Activated CD4-positive, alpha-beta T cell treated with anti-CD3 and anti-CD28 coated beads for 4 hours (primary cell): ENCODE results near the gene TCHH.
A peak's percentile ranks its signal among the peaks of the same experiment; 100 is the strongest.
"Not testable (repeated sequence)": the region's sequence is repeated elsewhere in the genome, so short reads cannot be mapped to it uniquely, and the experiment has no call there.

Experiments
- DNase-seq, 2 donors: peaks; one replicate each; pipeline ENCODE4 v3.0.0-alpha.2; 2020

Gene TCHH

GRCh38 chr1:152115344-152115743 lies at the start of gene TCHH:
TSS of gene TCHH (minus strand) at chr1:152115444. CDS start at chr1:152114080, 1,364 bp downstream.
- no peak for DNase-seq

DNA sequence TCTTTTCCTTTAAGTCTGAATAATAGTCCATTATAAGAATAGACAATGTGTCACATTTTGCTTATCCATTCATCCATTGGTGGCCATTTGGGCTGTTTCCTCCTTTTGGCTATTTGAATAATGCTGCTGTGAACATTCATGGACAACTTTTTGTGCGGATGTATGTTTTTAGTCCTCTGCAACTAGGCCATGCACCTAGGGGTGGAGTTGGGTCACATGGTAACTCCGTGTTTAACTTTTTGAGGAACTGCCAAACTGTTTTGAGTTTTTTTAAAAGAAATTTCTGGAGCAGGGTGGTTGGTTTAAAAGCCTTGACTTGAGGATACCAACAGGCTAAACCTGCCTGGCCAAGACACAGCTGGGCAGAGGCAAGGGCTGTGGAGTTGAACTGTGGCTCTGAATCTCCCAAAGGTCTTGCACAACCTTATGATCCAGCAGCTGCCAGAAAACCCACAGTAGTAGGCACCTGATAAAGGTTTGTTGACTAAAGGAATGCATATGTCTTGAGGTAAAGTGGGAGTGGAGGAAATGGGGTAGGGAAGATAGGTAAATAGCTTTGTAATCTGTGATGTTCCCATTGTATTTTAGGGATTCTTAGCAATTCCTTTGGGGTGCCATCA lies 49.4 kb upstream of the TCHH start:
- DNase-seq: no peak

GRCh38 chr1:152162792-152163463 lies 47.7 kb upstream of the TCHH start:
- no peak for DNase-seq

DNA sequence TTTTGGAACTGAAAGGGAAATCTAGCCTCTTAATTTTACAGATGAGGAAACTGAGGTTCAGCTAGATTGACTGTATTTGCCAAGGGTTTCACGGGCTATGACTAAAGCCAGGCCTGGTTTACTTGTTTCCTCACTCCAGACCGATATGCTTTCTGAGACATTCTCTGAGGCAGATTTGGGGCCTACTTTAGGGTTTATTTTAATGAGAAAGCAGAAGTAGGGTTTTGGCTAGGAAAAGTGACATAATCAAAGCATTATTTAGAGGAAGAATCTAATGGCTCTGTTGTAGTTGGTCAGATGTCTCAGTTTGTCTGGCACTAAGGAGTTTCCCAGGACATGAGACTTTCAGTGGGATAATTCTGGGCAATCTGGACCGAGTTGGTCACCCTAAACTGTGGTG lies 45.3 kb upstream of the TCHH start:
- no peak for DNase-seq

DNA sequence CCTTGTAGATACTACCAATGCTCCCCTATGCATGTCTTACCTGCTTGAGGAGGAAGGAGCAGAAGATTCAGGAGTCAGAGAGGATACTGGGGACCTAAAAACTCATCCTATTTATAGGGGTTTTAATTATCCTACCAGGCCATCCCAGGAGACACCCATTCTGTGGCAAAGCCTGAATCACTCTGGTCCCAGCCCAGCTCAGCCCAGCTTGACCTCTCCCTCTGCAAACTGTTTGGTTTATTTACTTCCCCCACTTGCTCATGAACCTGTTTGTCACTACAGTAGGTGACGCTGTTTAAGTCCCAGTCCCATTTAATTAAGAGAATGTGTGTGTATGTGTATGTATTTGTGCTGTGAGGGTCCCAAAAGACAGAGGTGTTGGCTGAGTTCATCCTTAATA lies 43.9 kb upstream of the TCHH start, which contains the start of gene RPTN:
Gene RPTN (minus strand): TSS at position 85 of the 400 bp plus-strand sequence. CDS start 1,339 bp downstream, outside the sequence.
- DNase-seq: no peak

- no peak for DNase-seq
Observed at GRCh38 chr1:152153996-152154395, 38.8 kb upstream of the TCHH start.

DNA sequence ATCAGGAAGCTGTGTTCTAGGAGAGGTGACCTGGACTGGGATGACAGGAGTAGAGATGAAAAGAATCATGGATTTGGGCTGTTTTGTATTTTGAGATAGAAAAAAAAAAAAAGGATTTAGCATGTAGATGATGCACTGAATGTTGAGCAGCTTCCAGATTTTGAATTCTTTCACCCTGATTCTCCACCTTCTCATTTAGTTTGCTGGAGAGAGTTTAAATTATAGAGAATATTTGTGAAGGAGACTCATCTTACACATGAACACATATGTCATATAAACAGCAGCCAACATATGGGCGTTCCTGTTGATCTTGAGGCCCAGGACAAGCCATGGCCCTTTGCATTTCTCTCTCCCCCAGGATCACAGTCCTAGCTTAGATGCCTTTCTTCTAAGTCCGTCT lies 36.4 kb upstream of the TCHH start:
- no peak for DNase-seq

DNA sequence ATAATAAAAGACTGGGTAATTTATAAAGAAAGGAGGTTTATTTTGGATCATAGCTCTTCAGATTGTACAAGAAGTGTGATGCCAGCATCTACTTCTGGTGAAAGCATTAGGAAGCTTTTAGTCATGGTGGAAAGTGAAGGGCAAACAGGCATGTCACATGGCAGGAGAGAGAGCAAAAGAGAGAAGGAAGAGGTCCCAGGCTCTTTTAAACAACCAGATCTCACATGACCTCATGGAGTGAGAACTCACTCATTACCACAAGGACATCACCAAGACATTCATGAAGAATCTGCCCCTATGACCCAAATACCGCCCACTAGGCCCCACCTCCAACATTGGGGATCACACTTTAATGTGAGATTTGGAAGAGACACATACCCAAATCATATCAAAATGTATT lies 33.7 kb upstream of the TCHH start:
- no peak for DNase-seq

DNA sequence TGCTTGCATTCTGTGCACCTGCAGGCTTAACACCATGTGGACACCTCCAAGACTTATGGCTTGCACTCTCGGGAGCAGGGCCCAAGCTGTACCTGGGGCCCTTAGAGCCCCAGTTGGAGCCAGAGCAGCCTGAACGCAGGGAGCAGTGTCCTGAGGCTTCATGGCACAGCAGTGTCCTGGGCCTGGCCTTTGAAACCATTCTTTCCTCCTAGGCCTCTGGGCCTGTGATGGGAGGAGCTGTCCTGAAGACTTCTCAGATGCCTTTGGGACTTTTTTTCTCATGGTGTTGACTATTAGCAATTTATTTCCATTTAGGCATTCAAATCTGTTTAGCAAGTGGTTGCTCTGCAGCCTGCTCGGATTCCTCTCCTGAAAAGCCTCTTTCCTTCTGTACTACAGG lies 32.8 kb upstream of the TCHH start:
- no peak for DNase-seq

- DNase-seq: no peak
Observed at GRCh38 chr1:152145769-152146168, 30.5 kb upstream of the TCHH start.

GRCh38 chr1:152144674-152145183 lies 29.5 kb upstream of the TCHH start:
- DNase-seq: not testable (repeated sequence)

GRCh38 chr1:152143150-152143887 lies 28.1 kb upstream of the TCHH start:
- no peak for DNase-seq

DNA sequence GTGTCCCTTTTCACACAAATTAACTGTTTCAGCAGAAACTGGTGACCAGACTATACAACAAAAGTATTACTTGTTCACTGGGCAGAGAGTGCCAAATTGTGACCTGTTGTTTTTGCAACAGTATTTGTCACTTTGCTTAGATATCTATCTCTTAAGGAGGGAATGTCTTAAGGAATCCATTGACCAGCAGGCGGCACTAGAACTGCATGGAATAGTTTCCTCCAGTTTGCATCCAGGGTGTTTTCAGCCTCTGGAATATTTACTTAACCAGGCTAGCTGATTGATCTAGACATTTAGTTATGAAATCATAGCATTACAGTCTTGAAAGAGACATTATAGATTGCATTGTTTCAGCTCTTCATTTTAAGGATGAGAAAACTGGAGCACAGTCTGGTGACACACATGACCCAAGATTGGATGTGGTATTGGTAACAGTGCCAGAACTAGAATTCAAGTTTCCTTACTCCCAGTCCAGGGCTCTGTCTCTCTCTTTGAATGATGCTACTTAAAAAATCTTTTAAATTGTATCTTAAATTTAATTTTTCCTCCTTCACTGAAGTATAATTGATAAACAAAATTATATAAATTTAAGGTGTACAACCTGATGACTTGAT lies 26.8 kb upstream of the TCHH start:
- no peak for DNase-seq

- DNase-seq: no peak
Observed at GRCh38 chr1:152137215-152137614, 22.0 kb upstream of the TCHH start.

GRCh38 chr1:152130186-152130585 lies 14.9 kb upstream of the TCHH start:
- DNase-seq: no peak

- no peak for DNase-seq
Observed at GRCh38 chr1:152127673-152128072, 12.4 kb upstream of the TCHH start.

GRCh38 chr1:152125834-152126443 lies 10.7 kb upstream of the TCHH start:
- no peak for DNase-seq

GRCh38 chr1:152118915-152119314 lies 3.7 kb upstream of the TCHH start:
- DNase-seq: no peak

GRCh38 chr1:152112885-152113432 lies 2.3 kb downstream of the TCHH start:
- DNase-seq: no peak

GRCh38 chr1:152112101-152112884 lies 3.0 kb downstream of the TCHH start:
- no peak for DNase-seq

GRCh38 chr1:152111515-152111968 lies 3.7 kb downstream of the TCHH start:
- DNase-seq: peak in 1 of 2 donors; percentile 3
